ENCODE measurements around the gene DNAJC21. TPM values are rescaled to one million over a fixed set of nuclear protein-coding genes. Genes with fewer than 3 reads are reported as not detected.

DNAJC21 gene
- total RNA-seq, 1 experiment from 2014 or later: 34.7 TPM

DNA sequence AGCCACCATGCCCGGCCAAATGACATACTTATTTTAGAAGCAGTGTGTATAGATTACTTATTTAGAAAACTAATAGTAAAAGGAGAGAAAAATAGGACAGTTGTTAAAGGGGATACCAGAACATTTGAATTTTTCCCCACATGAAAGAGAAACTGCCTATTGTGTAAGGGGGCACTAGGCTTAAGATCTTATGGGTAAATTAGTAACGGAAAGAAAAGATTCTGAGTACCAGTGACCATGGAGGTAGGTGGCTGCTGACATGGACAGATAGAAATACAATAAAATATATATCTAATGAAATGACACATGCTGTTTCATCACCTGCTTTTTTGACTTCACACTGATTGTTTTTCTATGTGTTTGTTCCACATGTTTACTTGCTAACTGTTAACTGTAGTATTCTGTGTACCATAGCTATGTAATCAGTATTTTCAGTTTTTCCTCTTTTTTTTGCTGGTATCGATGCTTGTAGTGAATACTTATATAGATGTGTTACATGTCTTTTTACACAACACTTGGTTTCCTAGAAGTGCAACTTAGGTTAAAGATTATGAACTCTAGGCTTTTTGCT lies 3.0 kb upstream of the DNAJC21 start:
- Histone ChIP-seq H3K4me2 (ENCODE audit: low read length) (no peak overlapping the region), H3K9ac (ENCODE audit: low read length) (no peak overlapping the region), H3K36me3 (ENCODE audit: control insufficient read depth in 1 of 2, insufficient read depth in 2 of 2, low read length in 2 of 2) (peaks cover 32 to 35% of the 10 kb centered on the region in 2 experiments; a peak in 3 of 4 replicates), H3K9me3 (ENCODE audit: control insufficient read depth in 1 of 2, insufficient read depth in 1 of 2, low read depth in 1 of 2, low read length in 2 of 2) (no peaks in the 10 kb centered on the region), H3K27me3 (ENCODE audit: insufficient read depth, low read length) (no peaks in the 10 kb centered on the region), H2AFZ (ENCODE audit: low read depth, low read length, poor library complexity, severe bottlenecking) (no peak overlapping the region), H3K9me2 (ENCODE audit: insufficient read depth) (no peaks in the 10 kb centered on the region), H3K27ac (ENCODE audit: low read depth, low read length) (no peak overlapping the region), H3K4me3 (replicated peaks in 1 of 2; ENCODE audit: low read depth in 1 of 2, low read length in 2 of 2) (no peak overlapping the region), H3K4me1 (ENCODE audit: control insufficient read depth in 1 of 2, insufficient read depth in 2 of 2, low read length in 2 of 2) (peaks cover 39 to 53% of the 10 kb centered on the region in 2 experiments), H4K20me1 (ENCODE audit: insufficient read depth) (peaks cover 18% of the 10 kb centered on the region; the same call in 1 of the 2 replicates), H3K79me2 (ENCODE audit: insufficient read depth, low read length) (peaks cover 67% of the 10 kb centered on the region)
- RAD21 ChIA-PET (ENCODE audit: low non-redundant PET in 1 of 2, low total read pairs in 2 of 2, uncharacterized antibody in 2 of 2, unreplicated experiment in 2 of 2): no interaction called here
- TF ChIP-seq EGR1 (IDR thresholded peaks at IDR 0.05; ENCODE audit: low read depth) (no peak), EZH2 (IDR thresholded peaks at IDR 0.05) (no peak), POLR2A (IDR thresholded peaks at IDR 0.05; ENCODE audit: borderline replicate concordance, extremely low read depth, insufficient read depth, insufficient read length) (no peak), ZFX (IDR thresholded peaks at IDR 0.05) (no peak)
- DNase-seq (ENCODE audit: low read depth, low spot score) (no peak), ATAC-seq (no peak)
- CTCF ChIA-PET: no interaction called here
- intact Hi-C loops (cut with micrococcal nuclease): loop anchor here (10.0 kb wide), 1 partner anchor 1482 kb away; the partner anchor contains the start of gene TARS1
- BruUV-seq (replicated peaks): no TSS peak
- POLR2A ChIA-PET: no interaction called here

DNA sequence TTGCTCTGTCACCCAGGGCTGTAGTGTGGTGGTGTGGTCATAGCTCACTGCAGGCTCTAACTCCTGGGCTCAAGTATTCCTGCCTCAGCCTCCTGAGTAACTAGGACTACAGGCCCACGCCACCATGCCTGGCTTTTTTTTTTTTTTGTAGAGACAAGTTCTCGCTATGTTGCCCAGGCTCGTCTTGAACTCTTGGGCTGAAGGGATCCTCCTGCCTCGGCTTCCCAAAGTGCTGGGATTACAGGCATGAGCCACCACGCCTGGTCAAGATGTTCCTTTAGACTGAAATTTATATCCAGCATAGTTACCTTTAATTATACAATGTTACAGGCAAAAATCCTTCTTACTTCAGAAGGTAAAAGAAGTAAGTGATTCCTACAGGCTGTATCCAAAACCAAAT lies 1.6 kb upstream of the DNAJC21 start:
- Histone ChIP-seq H3K79me2 (ENCODE audit: insufficient read depth, low read length) (peaks cover 66% of the 10 kb centered on the region), H3K27ac (ENCODE audit: low read depth, low read length) (no peak overlapping the region), H3K4me3 (replicated peaks in 1 of 2; ENCODE audit: low read depth in 1 of 2, low read length in 2 of 2) (no peak overlapping the region), H3K4me1 (ENCODE audit: control insufficient read depth in 1 of 2, insufficient read depth in 2 of 2, low read length in 2 of 2) (peaks cover 34 to 45% of the 10 kb centered on the region in 2 experiments), H3K27me3 (ENCODE audit: insufficient read depth, low read length) (no peaks in the 10 kb centered on the region), H3K9me3 (ENCODE audit: control insufficient read depth in 1 of 2, insufficient read depth in 1 of 2, low read depth in 1 of 2, low read length in 2 of 2) (no peaks in the 10 kb centered on the region), H3K9ac (ENCODE audit: low read length) (no peak overlapping the region), H3K36me3 (ENCODE audit: control insufficient read depth in 1 of 2, insufficient read depth in 2 of 2, low read length in 2 of 2) (peaks cover 21 to 29% of the 10 kb centered on the region in 2 experiments; a peak in 3 of 4 replicates), H3K9me2 (ENCODE audit: insufficient read depth) (no peaks in the 10 kb centered on the region), H4K20me1 (ENCODE audit: insufficient read depth) (peaks cover 18% of the 10 kb centered on the region; the same call in 1 of the 2 replicates), H3K4me2 (ENCODE audit: low read length) (no peak overlapping the region), H2AFZ (ENCODE audit: low read depth, low read length, poor library complexity, severe bottlenecking) (no peak overlapping the region)
- no peak for TF ChIP-seq EZH2 (IDR thresholded peaks at IDR 0.05)
- TF ChIP-seq, protein P1, sequence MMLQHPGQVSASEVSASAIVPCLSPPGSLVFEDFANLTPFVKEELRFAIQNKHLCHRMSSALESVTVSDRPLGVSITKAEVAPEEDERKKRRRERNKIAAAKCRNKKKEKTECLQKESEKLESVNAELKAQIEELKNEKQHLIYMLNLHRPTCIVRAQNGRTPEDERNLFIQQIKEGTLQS (IDR thresholded peaks at IDR 0.05): no peak
- DNase-seq (ENCODE audit: low read depth, low spot score): no peak
- POLR2A ChIA-PET: no interaction called here
- CTCF ChIA-PET: no interaction called here
- intact Hi-C loops (cut with micrococcal nuclease): loop anchor here (10.0 kb wide), 1 partner anchor 1483 kb away; the partner anchor contains the start of gene TARS1
- ATAC-seq: no peak
- RAD21 ChIA-PET (ENCODE audit: low non-redundant PET in 1 of 2, low total read pairs in 2 of 2, uncharacterized antibody in 2 of 2, unreplicated experiment in 2 of 2): no interaction called here
- no TSS peak for BruUV-seq (replicated peaks)
